K562 (cell line): ENCODE data around the gene SLC5A6. TPM values are rescaled to one million over a fixed set of nuclear protein-coding genes. Genes with fewer than 3 reads are reported as not detected.

Experiments
- BACH1 ChIP-seq: fragments of 200-800 bp; sonication (Bioruptor generic); IDR thresholded peaks from 2 replicates; pipeline ENCODE4 v1.6.1; 2016; ENCODE audit warnings: missing genetic modification characterization, missing compliant biosample characterization
- DACH1 ChIP-seq: fragments of 450-650 bp; IDR thresholded peaks from 2 replicates; pipeline ENCODE4 v1.6.1; 2018; ENCODE audit not compliant: partially characterized antibody
- ELF1 ChIP-seq: fragments of 200-800 bp; sonication (Bioruptor generic); IDR thresholded peaks from 2 replicates; pipeline ENCODE4 v1.6.1; 2016; ENCODE audit warnings: missing genetic modification characterization, missing compliant biosample characterization
- EP400 ChIP-seq: fragments of 450-650 bp; IDR thresholded peaks from 2 replicates; pipeline ENCODE4 v1.6.1; 2017; ENCODE audit warnings: antibody characterized with exemption, mild to moderate bottlenecking, moderate library complexity
- HDGF ChIP-seq: fragments of 450-650 bp; IDR thresholded peaks from 2 replicates; pipeline ENCODE4 v1.6.1; 2016
- KDM4B ChIP-seq, 2 experiments: fragments of 450-650 bp in 1 of 2; sonication (generic) in 1 of 2; IDR thresholded peaks; 2 replicates each; pipeline ENCODE4 v1.6.1; 2016 to 2017; ENCODE audit warnings: borderline replicate concordance in 2 of 2, antibody characterized with exemption in 1 of 2, low read depth in 1 of 2, mild to moderate bottlenecking in 1 of 2
- KLF16 ChIP-seq: IDR thresholded peaks from 2 replicates; pipeline ENCODE4 v1.6.1; 2016; ENCODE audit warnings: antibody characterized with exemption
- MEIS2 ChIP-seq: fragments of 450-650 bp; IDR thresholded peaks from 2 replicates; pipeline ENCODE4 v1.6.1; 2014; ENCODE audit warnings: mild to moderate bottlenecking; ENCODE audit not compliant: partially characterized antibody
- SMC3 ChIP-seq: conservative IDR thresholded peaks from 2 replicates; pipeline ENCODE4 v1.6.1; 2011; ENCODE audit warnings: low read depth, low read length, improper control_type of control experiment; ENCODE audit not compliant: insufficient read depth
- ZNF395 ChIP-seq: fragments of 200-800 bp; sonication (Bioruptor generic); IDR thresholded peaks from 2 replicates; pipeline ENCODE4 v1.6.1; 2017; ENCODE audit warnings: missing genetic modification characterization, missing compliant biosample characterization
- ZNF780A ChIP-seq: fragments of 250-450 bp; sonication (Bioruptor Pico); IDR thresholded peaks from 2 replicates; pipeline ENCODE4 v1.5.0; 2021; ENCODE audit warnings: mild to moderate bottlenecking
- polyA plus RNA-seq, 8 experiments: library from polyadenylated mRNA; depleted of rRNA in 4 of 8; stranded (reverse) in 5 of 8; unstranded in 3 of 8; fragments of >200 nt; fragmentation: Nextera tagmentation in 2 of 8; fragmentation: Illumina TruSeq in 1 of 8; extraction: Ambion mirVana in 2 of 8; extraction: Trizol in 1 of 8; gene quantifications; 2 replicates each; pipeline versions ENCODE4 v1.2.1 to v1.2.3, GENCODE V29; 2011 to 2014; ENCODE audit warnings: inconsistent platforms in 1 of 8, missing spikeins in 1 of 8
- total RNA-seq, 7 experiments: library from RNA; depleted of rRNA in 6 of 7; stranded (reverse); fragments of >200 nt in 6 of 7; fragmentation: Illumina TruSeq in 2 of 7; extraction: Trizol in 2 of 7; gene quantifications; 2 replicates each; pipeline versions ENCODE4 v1.2.1 to v1.2.3, GENCODE V29; 2011 to 2021; ENCODE audit warnings: low replicate concordance in 1 of 7
- TF ChIP-seq, protein P1 (sequence below): IDR thresholded peaks from 2 replicates; pipeline ENCODE4 v1.6.1; 2016; ENCODE audit warnings: missing genetic modification characterization, missing compliant biosample characterization
- TF ChIP-seq, protein P2 (sequence below), 3 experiments: IDR thresholded peaks in 2 of 3; conservative IDR thresholded peaks in 1 of 3; 2 replicates each; pipeline ENCODE4 v1.5.1; 2011 to 2012; ENCODE audit warnings: low read length in 3 of 3, mild to moderate bottlenecking in 3 of 3, control low read depth in 2 of 3, improper control_type of control experiment in 1 of 3, inconsistent platforms in 1 of 3, low read depth in 1 of 3, mixed read lengths in 1 of 3, moderate library complexity in 1 of 3; ENCODE audit not compliant: insufficient read depth in 2 of 3
- TF ChIP-seq, protein P3 (sequence below), 2 experiments: fragments of 450-650 bp; formaldehyde crosslinking in 1 of 2; IDR thresholded peaks; 2 replicates each; pipeline versions ENCODE4 v1.4.0 to v1.6.1; 2014 to 2020; ENCODE audit warnings: mild to moderate bottlenecking in 2 of 2, borderline replicate concordance in 1 of 2, low read depth in 1 of 2

Gene SLC5A6
- total and polyA plus RNA-seq, 9 of the 15 experiments (the other 6 are each of a cell fraction or from before 2014, with no cell fraction given) = 32.6 to 137 (median 107) TPM

DNA sequence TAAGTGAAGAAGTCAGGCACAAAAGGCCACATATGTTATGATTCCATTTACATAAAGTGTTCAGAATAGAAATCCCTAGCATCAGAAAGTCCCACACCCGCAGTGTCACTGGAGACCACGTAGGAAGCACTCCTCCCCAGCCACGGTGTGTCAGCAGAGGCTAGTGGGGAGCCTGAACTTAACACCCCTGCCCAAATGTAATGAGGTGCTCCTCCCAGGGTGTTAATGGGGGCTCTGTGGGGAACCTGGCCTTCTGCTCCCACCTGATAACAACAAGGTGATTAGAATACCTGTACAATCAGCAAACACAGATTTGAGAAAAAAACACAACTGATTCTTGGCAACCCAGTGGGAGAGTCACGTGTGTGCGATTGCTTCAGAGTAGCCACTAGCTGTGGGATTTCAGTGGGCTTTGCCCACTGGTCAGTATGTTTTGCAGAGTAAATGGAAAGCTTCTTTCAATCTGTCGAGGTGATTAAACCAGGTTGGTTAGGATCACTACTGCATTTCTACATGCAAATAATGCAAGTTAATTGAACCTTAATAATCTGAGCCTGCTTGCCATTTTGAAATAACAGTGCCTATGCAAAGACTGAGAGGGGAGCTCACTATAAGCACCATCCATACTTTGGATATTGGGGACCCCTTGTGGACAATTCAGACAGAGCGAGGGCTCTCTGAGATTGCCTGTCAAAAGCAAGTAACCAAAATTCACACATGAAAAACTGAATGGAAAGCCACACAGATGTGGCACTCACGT is 20.8 kb downstream of the SLC5A6 start (continued):
- TF ChIP-seq BACH1 (tag) = no peak
- TF ChIP-seq KLF16 = 0 out of 2 replicates have a peak, but pooled peaks have one; percentile 31
- 0 out of 2 replicates have a peak, but pooled peaks have one; percentile 25 for TF ChIP-seq EP400
- peak; percentile 11 for TF ChIP-seq MEIS2
- TF ChIP-seq, protein P1, sequence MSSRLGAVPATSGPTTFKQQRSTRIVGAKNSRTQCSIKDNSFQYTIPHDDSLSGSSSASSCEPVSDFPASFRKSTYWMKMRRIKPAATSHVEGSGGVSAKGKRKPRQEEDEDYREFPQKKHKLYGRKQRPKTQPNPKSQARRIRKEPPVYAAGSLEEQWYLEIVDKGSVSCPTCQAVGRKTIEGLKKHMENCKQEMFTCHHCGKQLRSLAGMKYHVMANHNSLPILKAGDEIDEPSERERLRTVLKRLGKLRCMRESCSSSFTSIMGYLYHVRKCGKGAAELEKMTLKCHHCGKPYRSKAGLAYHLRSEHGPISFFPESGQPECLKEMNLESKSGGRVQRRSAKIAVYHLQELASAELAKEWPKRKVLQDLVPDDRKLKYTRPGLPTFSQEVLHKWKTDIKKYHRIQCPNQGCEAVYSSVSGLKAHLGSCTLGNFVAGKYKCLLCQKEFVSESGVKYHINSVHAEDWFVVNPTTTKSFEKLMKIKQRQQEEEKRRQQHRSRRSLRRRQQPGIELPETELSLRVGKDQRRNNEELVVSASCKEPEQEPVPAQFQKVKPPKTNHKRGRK = no peak
- TF ChIP-seq, protein P2, sequence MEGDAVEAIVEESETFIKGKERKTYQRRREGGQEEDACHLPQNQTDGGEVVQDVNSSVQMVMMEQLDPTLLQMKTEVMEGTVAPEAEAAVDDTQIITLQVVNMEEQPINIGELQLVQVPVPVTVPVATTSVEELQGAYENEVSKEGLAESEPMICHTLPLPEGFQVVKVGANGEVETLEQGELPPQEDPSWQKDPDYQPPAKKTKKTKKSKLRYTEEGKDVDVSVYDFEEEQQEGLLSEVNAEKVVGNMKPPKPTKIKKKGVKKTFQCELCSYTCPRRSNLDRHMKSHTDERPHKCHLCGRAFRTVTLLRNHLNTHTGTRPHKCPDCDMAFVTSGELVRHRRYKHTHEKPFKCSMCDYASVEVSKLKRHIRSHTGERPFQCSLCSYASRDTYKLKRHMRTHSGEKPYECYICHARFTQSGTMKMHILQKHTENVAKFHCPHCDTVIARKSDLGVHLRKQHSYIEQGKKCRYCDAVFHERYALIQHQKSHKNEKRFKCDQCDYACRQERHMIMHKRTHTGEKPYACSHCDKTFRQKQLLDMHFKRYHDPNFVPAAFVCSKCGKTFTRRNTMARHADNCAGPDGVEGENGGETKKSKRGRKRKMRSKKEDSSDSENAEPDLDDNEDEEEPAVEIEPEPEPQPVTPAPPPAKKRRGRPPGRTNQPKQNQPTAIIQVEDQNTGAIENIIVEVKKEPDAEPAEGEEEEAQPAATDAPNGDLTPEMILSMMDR (IDR thresholded peaks at IDR 0.05 in 2 of 3, conservative IDR thresholded peaks at IDR 0.05 in 1 of 3; ENCODE audit: insufficient read depth in 2 of 3, low read depth in 1 of 3, low read length in 3 of 3) = peak; percentile 79 to 93 (median 82)
- TF ChIP-seq ZNF780A (CRISPR knock-in tag) = no peak
- TF ChIP-seq, protein P3, sequence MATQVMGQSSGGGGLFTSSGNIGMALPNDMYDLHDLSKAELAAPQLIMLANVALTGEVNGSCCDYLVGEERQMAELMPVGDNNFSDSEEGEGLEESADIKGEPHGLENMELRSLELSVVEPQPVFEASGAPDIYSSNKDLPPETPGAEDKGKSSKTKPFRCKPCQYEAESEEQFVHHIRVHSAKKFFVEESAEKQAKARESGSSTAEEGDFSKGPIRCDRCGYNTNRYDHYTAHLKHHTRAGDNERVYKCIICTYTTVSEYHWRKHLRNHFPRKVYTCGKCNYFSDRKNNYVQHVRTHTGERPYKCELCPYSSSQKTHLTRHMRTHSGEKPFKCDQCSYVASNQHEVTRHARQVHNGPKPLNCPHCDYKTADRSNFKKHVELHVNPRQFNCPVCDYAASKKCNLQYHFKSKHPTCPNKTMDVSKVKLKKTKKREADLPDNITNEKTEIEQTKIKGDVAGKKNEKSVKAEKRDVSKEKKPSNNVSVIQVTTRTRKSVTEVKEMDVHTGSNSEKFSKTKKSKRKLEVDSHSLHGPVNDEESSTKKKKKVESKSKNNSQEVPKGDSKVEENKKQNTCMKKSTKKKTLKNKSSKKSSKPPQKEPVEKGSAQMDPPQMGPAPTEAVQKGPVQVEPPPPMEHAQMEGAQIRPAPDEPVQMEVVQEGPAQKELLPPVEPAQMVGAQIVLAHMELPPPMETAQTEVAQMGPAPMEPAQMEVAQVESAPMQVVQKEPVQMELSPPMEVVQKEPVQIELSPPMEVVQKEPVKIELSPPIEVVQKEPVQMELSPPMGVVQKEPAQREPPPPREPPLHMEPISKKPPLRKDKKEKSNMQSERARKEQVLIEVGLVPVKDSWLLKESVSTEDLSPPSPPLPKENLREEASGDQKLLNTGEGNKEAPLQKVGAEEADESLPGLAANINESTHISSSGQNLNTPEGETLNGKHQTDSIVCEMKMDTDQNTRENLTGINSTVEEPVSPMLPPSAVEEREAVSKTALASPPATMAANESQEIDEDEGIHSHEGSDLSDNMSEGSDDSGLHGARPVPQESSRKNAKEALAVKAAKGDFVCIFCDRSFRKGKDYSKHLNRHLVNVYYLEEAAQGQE (IDR thresholded peaks at IDR 0.05; ENCODE audit: borderline replicate concordance) = peak; percentile 85
- TF ChIP-seq, protein P3 (CRISPR knock-in tag; IDR thresholded peaks at IDR 0.05; ENCODE audit: low read depth) = no peak
- TF ChIP-seq DACH1 = no peak
- TF ChIP-seq KDM4B (IDR thresholded peaks at IDR 0.05; ENCODE audit: borderline replicate concordance in 2 of 2, low read depth in 1 of 2) = no peak
- no peak for TF ChIP-seq ELF1
- no peak for TF ChIP-seq HDGF
- no peak for TF ChIP-seq ZNF395 (CRISPR knock-in tag)
- TF ChIP-seq SMC3 = peak; percentile 83
